ENCODE results near the gene CTSZ. TPM values are rescaled to one million over a fixed set of nuclear protein-coding genes. Genes with fewer than 3 reads are reported as not detected.
"Not testable (repeated sequence)": the region's sequence is repeated elsewhere in the genome, so short reads cannot be mapped to it uniquely, and the experiment has no call there.

Gene CTSZ
- total and polyA plus RNA-seq, 11 donors, result 92.2 to 482 (median 130) TPM

GRCh38 chr20:58965270-58966064, 41.6 kb downstream of the CTSZ start:
- Histone ChIP-seq H3K9me3 (peaks cover 0 to 20% (median 3%) of the 10 kb centered on the region in 12 donors), H3K27me3 (no peaks in the 10 kb centered on the region), H3K27ac (no peak overlapping the region), H3K4me3 (no peak overlapping the region), H3K36me3 (no peaks in the 10 kb centered on the region), H3K4me1 (no peaks in the 10 kb centered on the region)
- TF ChIP-seq, protein P1, sequence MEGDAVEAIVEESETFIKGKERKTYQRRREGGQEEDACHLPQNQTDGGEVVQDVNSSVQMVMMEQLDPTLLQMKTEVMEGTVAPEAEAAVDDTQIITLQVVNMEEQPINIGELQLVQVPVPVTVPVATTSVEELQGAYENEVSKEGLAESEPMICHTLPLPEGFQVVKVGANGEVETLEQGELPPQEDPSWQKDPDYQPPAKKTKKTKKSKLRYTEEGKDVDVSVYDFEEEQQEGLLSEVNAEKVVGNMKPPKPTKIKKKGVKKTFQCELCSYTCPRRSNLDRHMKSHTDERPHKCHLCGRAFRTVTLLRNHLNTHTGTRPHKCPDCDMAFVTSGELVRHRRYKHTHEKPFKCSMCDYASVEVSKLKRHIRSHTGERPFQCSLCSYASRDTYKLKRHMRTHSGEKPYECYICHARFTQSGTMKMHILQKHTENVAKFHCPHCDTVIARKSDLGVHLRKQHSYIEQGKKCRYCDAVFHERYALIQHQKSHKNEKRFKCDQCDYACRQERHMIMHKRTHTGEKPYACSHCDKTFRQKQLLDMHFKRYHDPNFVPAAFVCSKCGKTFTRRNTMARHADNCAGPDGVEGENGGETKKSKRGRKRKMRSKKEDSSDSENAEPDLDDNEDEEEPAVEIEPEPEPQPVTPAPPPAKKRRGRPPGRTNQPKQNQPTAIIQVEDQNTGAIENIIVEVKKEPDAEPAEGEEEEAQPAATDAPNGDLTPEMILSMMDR (IDR thresholded peaks at IDR 0.05), result no peak
- no peak for TF ChIP-seq POLR2A (IDR thresholded peaks at IDR 0.05)
- ATAC-seq (no peak), DNase-seq (no peak)
- intact Hi-C loops (cut with DNase I), result no loop called here
- WGBS, 4 donors, result 71 to 83% (median 74%) methylated on average over 14 of the region's 14 CpGs

- ATAC-seq; H3K27me3 ChIP-seq; intact Hi-C loops (cut with DNase I); H3K4me3 ChIP-seq; DNase-seq; H3K36me3 ChIP-seq; H3K4me1 ChIP-seq: not testable (repeated sequence)
- Histone ChIP-seq H3K9me3 (peaks cover 0 to 10% (median 0%) of the 10 kb centered on the region in 12 donors), H3K27ac (peak overlapping the region in 1 of 12 donors; percentile 38)
- 85 to 92% (median 88%) methylated on average over 5 of the region's 5 CpGs for WGBS, 4 donors
Observed at GRCh38 chr20:58963922-58964321, 43.1 kb downstream of the CTSZ start.

DNA sequence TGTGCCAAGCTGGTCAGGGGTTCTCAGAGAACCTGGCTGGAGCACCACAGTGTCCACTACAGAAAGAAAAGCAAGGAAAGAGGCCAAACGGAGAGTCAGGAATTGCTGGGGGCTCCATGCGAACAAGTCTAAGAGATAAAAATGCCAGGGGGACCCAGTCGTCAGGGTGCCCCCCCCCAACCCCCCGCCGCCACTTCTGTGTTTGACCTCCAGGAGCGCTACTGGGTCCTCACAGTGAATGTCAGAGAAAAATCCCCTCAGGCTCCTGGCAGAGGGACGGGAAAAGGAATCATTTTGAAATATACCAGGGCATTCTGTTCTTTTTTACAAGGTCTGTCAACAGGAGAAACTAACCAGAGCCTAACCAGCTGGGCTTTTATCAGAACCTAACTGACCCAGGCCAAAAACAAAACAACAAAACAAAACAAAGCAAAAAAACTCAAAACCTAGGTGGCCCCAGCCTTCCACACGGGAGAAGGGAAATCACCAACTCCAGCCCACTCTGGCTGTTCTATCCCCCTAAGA, 43.9 kb downstream of the CTSZ start:
- H3K36me3 ChIP-seq, result no peaks in the 10 kb centered on the region

GRCh38 chr20:58959652-58960051, 47.4 kb downstream of the CTSZ start:
- no peaks in the 10 kb centered on the region for H3K27me3 ChIP-seq
- no peak overlapping the region for H3K27ac ChIP-seq
- no peak for ATAC-seq
- H3K9me3 ChIP-seq, result peaks cover 0 to 9% (median 0%) of the 10 kb centered on the region in 12 donors
- no peaks in the 10 kb centered on the region for H3K36me3 ChIP-seq
- intact Hi-C loops (cut with DNase I), result no loop called here
- WGBS, 4 donors, result 65 to 79% (median 73%) methylated on average over 6 of the region's 6 CpGs
- DNase-seq, result no peak
- no peak for TF ChIP-seq POLR2A (IDR thresholded peaks at IDR 0.05)
- TF ChIP-seq, protein P1 (IDR thresholded peaks at IDR 0.05), result no peak
- H3K4me3 ChIP-seq, result no peak overlapping the region
- no peaks in the 10 kb centered on the region for H3K4me1 ChIP-seq

More for the DNA sequence above, 43.9 kb downstream of the CTSZ start:
- intact Hi-C loops (cut with DNase I), result no loop called here
- no peak for DNase-seq
- no peak for TF ChIP-seq POLR2A (IDR thresholded peaks at IDR 0.05)
- TF ChIP-seq, protein P1 (IDR thresholded peaks at IDR 0.05), result no peak
- ATAC-seq, result no peak
- peaks cover 0 to 9% (median 0%) of the 10 kb centered on the region in 12 donors for H3K9me3 ChIP-seq
- peak overlapping the region in 1 of 12 donors; percentile 38 for H3K27ac ChIP-seq
- 58 to 63% (median 59%) methylated on average over 8 of the region's 8 CpGs for WGBS, 4 donors
- no peak overlapping the region for H3K4me3 ChIP-seq
- H3K27me3 ChIP-seq, result no peaks in the 10 kb centered on the region
- no peaks in the 10 kb centered on the region for H3K4me1 ChIP-seq

All from heart left ventricle (tissue), 16 donors.